MCF 10A (cell line): Measurements from ENCODE around the gene NOC4L. TPM values are rescaled to one million over a fixed set of nuclear protein-coding genes. Genes with fewer than 3 reads are reported as not detected.

ENCODE experiments used
- BruUV-seq: library from RNA; stranded (reverse); fragments of 400-500 nt; replicated peaks from 2 replicates; lab custom pipeline; 2021; lab: Mats Ljungman, UMichigan
- CTCF ChIA-PET: fragments of 300-600 bp; sonication (Branson Sonifier 250); formaldehyde crosslinking; extraction: SDS; loops from one replicate; lab custom pipeline; 2021; ENCODE audit warnings: antibody characterized with exemption, inconsistent platforms; lab: Yijun Ruan, JAX
- POLR2A ChIA-PET: fragments of 300-600, 350-650 bp; sonication (Branson Sonifier 250); formaldehyde crosslinking; extraction: SDS; loops from one replicate; lab custom pipeline; 2020; ENCODE audit warnings: antibody characterized with exemption, inconsistent platforms; lab: Yijun Ruan, JAX
- DNase-seq: peaks from one replicate; pipeline ENCODE4 v3.0.0-alpha.2; 2018; ENCODE audit not compliant: unreplicated experiment
- H3K27ac Mint-ChIP-seq: one replicate; pipeline ENCODE4 v1.8.0; 2022; ENCODE audit warnings: mild to moderate bottlenecking, low read depth, mixed read lengths; ENCODE audit not compliant: unreplicated experiment
- H3K27me3 Mint-ChIP-seq: one replicate; pipeline ENCODE4 v1.8.0; 2022; ENCODE audit warnings: mixed read lengths; ENCODE audit not compliant: insufficient read depth, unreplicated experiment
- H3K36me3 Mint-ChIP-seq: one replicate; pipeline ENCODE4 v1.8.0; 2022; ENCODE audit warnings: mild to moderate bottlenecking, moderate library complexity, mixed read lengths; ENCODE audit not compliant: insufficient read depth, unreplicated experiment
- H3K4me1 Mint-ChIP-seq: one replicate; pipeline ENCODE4 v1.8.0; 2022; ENCODE audit warnings: mixed read lengths; ENCODE audit not compliant: insufficient read depth, unreplicated experiment
- H3K4me3 Mint-ChIP-seq: one replicate; pipeline ENCODE4 v1.8.0; 2022; ENCODE audit warnings: mild to moderate bottlenecking, moderate library complexity, mixed read lengths; ENCODE audit not compliant: unreplicated experiment
- H3K9me3 Mint-ChIP-seq: one replicate; pipeline ENCODE4 v1.8.0; 2022; ENCODE audit warnings: mixed read lengths; ENCODE audit not compliant: unreplicated experiment
- CTCF ChIP-seq: fragments of 200-600 bp; IDR thresholded peaks from one replicate; pipeline ENCODE4 v1.8.0; 2022; ENCODE audit warnings: antibody characterized with exemption, mild to moderate bottlenecking; ENCODE audit not compliant: unreplicated experiment
- intact Hi-C: fragments of 100-400 bp; cut with micrococcal nuclease; formaldehyde crosslinking; loops from 2 replicates; pipeline ENCODE4 v1.14.1; 2022
- total RNA-seq: library from RNA; stranded (reverse); gene quantifications from 2 replicates; pipeline ENCODE4 v1.2.3, GENCODE V29; 2022

Gene NOC4L
- total RNA-seq, 1 experiment from 2014 or later: 32.0 TPM

- CTCF ChIA-PET: interaction anchor here (0.5 to 1.5 kb wide), 5 partner anchors 10 to 1019 kb away, joined by 3 to 4 read pairs (median 3); no protein-coding TSS in a partner anchor
- Mint-ChIP-seq H3K27me3 (no peaks in the 10 kb centered on the region), H3K4me3 (no peak overlapping the region), H3K9me3 (no peaks in the 10 kb centered on the region), H3K4me1 (no peaks in the 10 kb centered on the region), H3K27ac (no peak overlapping the region), H3K36me3 (peaks cover 7% of the 10 kb centered on the region)
- no peak for TF ChIP-seq CTCF
- no peak for DNase-seq
- POLR2A ChIA-PET: no interaction called here
- intact Hi-C loops: loop anchor here (10.0 kb wide), 1 partner anchor 463 kb away; the partner anchor contains the start of genes LRCOL1 and P2RX2
- BruUV-seq: TSS peak; percentile 27
Observed at GRCh38 chr12:132151766-132152410, 7.6 kb downstream of the NOC4L start.

GRCh38 chr12:132152411-132152821 is 8.2 kb downstream of the NOC4L start:
- CTCF ChIA-PET: interaction anchor here (0.8 to 2.0 kb wide), 4 partner anchors 10 to 462 kb away, joined by 3 to 12 read pairs (median 4); no protein-coding TSS in a partner anchor
- no peak for DNase-seq
- Mint-ChIP-seq H3K36me3 (peaks cover 7% of the 10 kb centered on the region), H3K27ac (no peak overlapping the region), H3K9me3 (no peaks in the 10 kb centered on the region), H3K4me3 (no peak overlapping the region), H3K27me3 (no peaks in the 10 kb centered on the region), H3K4me1 (no peaks in the 10 kb centered on the region)
- TF ChIP-seq CTCF: no peak
- BruUV-seq: no TSS peak
- intact Hi-C loops: loop anchor here (10.0 kb wide), 1 partner anchor 462 kb away; the partner anchor contains the start of genes LRCOL1 and P2RX2
- POLR2A ChIA-PET: no interaction called here

GRCh38 chr12:132152953-132153352 is 8.7 kb downstream of the NOC4L start:
- POLR2A ChIA-PET: no interaction called here
- intact Hi-C loops: loop anchor here (10.0 kb wide), 1 partner anchor 462 kb away; the partner anchor contains the start of genes LRCOL1 and P2RX2
- peaks cover 4% of the 10 kb centered on the region for H3K36me3 Mint-ChIP-seq
- no TSS peak for BruUV-seq
- H3K4me1 Mint-ChIP-seq: no peaks in the 10 kb centered on the region
- no peaks in the 10 kb centered on the region for H3K27me3 Mint-ChIP-seq
- H3K9me3 Mint-ChIP-seq: no peaks in the 10 kb centered on the region
- TF ChIP-seq CTCF: no peak
- DNase-seq: no peak
- H3K4me3 Mint-ChIP-seq: no peak overlapping the region
- CTCF ChIA-PET: interaction anchor here (0.9 to 2.0 kb wide), 10 partner anchors 8 to 514 kb away, joined by 3 to 19 read pairs (median 4); no protein-coding TSS in a partner anchor
- H3K27ac Mint-ChIP-seq: no peak overlapping the region
